K562 (cell line): Measurements from ENCODE around the gene IGF2R. TPM values are rescaled to one million over a fixed set of nuclear protein-coding genes. Genes with fewer than 3 reads are reported as not detected.

ENCODE experiments used
- ATAC-seq: fragments of 200-7000 bp; cut with Tn5 transposase; 3 replicates; pipeline ENCODE4 v1.9.1; 2020; ENCODE audit warnings: moderate library complexity
- BruUV-seq: library from RNA; stranded (reverse); fragments of 400-500 nt; replicated peaks from 2 replicates; lab custom pipeline; 2021; lab: Mats Ljungman, UMichigan
- CTCF ChIA-PET: fragments of 300-600 bp; formaldehyde crosslinking; extraction: SDS; loops from one replicate; lab custom pipeline; 2021; ENCODE audit warnings: low intra/inter-chr PET ratio; lab: Yijun Ruan, JAX
- POLR2A ChIA-PET: fragments of 300-600, 350-650 bp; sonication (Branson Sonifier 250); formaldehyde crosslinking; extraction: SDS; loops from one replicate; lab custom pipeline; 2021; ENCODE audit warnings: antibody characterized with exemption, inconsistent platforms; lab: Yijun Ruan, JAX
- DNase-seq, 4 experiments: peaks; one replicate each; pipeline versions ENCODE4 v3.0.0 to v3.0.0-alpha.2; 2011 to 2018; ENCODE audit warnings: low spot score in 3 of 4, mixed read lengths in 3 of 4; ENCODE audit errors: extremely low read depth in 1 of 4
- FAIRE-seq: peaks from 2 replicates; lab custom pipeline; 2011; peaks lifted over from hg19 to GRCh38; lab: Jason Lieb, UNC
- H2AFZ ChIP-seq: 2 replicates; pipeline ENCODE4 v1.6.0; 2011; ENCODE audit warnings: low read depth, low read length, control low read depth, inconsistent platforms
- H3K27ac ChIP-seq: fragments of 200-600 bp; 3 replicates; pipeline ENCODE4 v1.8.0; 2011; ENCODE audit warnings: low read depth, mild to moderate bottlenecking, control low read depth, inconsistent platforms, low read length, moderate library complexity, mixed read lengths; ENCODE audit errors: extremely low read depth
- H3K27me3 ChIP-seq, 2 experiments: fragments of 300-600 bp in 1 of 2; 2 replicates in 1 of 2; 3 replicates in 1 of 2; pipeline versions ENCODE4 v1.6.0 to v1.8.0; 2011; ENCODE audit warnings: inconsistent platforms in 2 of 2, low read length in 2 of 2, mild to moderate bottlenecking in 1 of 2, mixed read lengths in 1 of 2, moderate library complexity in 1 of 2; ENCODE audit not compliant: control insufficient read depth in 2 of 2, insufficient read depth in 2 of 2
- H3K36me3 ChIP-seq: fragments of 300-600 bp; 3 replicates; pipeline ENCODE4 v1.8.0; 2011; ENCODE audit warnings: mild to moderate bottlenecking, low read length, inconsistent platforms; ENCODE audit not compliant: control insufficient read depth, insufficient read depth
- H3K4me1 ChIP-seq, 2 experiments: fragments of 200-600 bp in 1 of 2; replicated peaks in 1 of 2; 2 replicates in 1 of 2; 3 replicates in 1 of 2; pipeline versions ENCODE4 v1.5.1 to v1.8.0; 2011; ENCODE audit warnings: inconsistent platforms in 2 of 2, low read length in 2 of 2, mild to moderate bottlenecking in 1 of 2, mixed read lengths in 1 of 2, moderate library complexity in 1 of 2; ENCODE audit not compliant: control insufficient read depth in 2 of 2, insufficient read depth in 2 of 2
- H3K4me2 ChIP-seq: 2 replicates; pipeline ENCODE4 v1.6.1; 2011; ENCODE audit warnings: low read length, control low read depth, inconsistent platforms, mixed read lengths; ENCODE audit not compliant: insufficient read depth
- H3K4me3 ChIP-seq: fragments of 200-600 bp; sonication (generic), shearing (Covaris generic); 2 replicates; pipeline ENCODE4 v1.5.1; 2016; ENCODE audit warnings: control low read depth, inconsistent platforms
- H3K79me2 ChIP-seq: fragments of 200-600 bp; 3 replicates; pipeline ENCODE4 v1.8.0; 2011; ENCODE audit warnings: low read length, inconsistent platforms; ENCODE audit not compliant: control insufficient read depth, insufficient read depth
- H3K9ac ChIP-seq, 2 experiments: 2 replicates each; pipeline versions ENCODE4 v1.6.0 to v1.6.1; 2011; ENCODE audit warnings: low read depth in 2 of 2, low read length in 2 of 2, control low read depth in 1 of 2, inconsistent platforms in 1 of 2, mild to moderate bottlenecking in 1 of 2, mixed read lengths in 1 of 2; ENCODE audit not compliant: insufficient read depth in 1 of 2
- H3K9me1 ChIP-seq: one replicate; pipeline ENCODE4 v1.6.0; 2011; ENCODE audit warnings: inconsistent platforms, mild to moderate bottlenecking, low read length, moderate library complexity; ENCODE audit not compliant: control insufficient read depth, insufficient read depth
- H3K9me3 ChIP-seq: replicated peaks from 2 replicates; pipeline ENCODE4 v1.5.1; 2011; ENCODE audit warnings: low read depth, low read length, inconsistent platforms; ENCODE audit not compliant: control insufficient read depth, insufficient read depth
- H4K20me1 ChIP-seq: replicated peaks from 2 replicates; pipeline ENCODE4 v1.6.1; 2011; ENCODE audit warnings: low read length, inconsistent platforms, mixed read lengths; ENCODE audit not compliant: control insufficient read depth, insufficient read depth
- IRF2 ChIP-seq: sonication (generic); formaldehyde crosslinking; IDR thresholded peaks from 2 replicates; pipeline ENCODE4 v1.8.1; 2022; ENCODE audit warnings: mild to moderate bottlenecking, missing genetic modification reagents
- MEIS2 ChIP-seq: fragments of 450-650 bp; IDR thresholded peaks from 2 replicates; pipeline ENCODE4 v1.6.1; 2014; ENCODE audit warnings: mild to moderate bottlenecking; ENCODE audit not compliant: partially characterized antibody
- WGBS: fragments of 100-300 bp; shearing (Covaris generic); methylation state at CpG from one replicate; pipeline ENCODE4 v1.1.6; 2016; ENCODE audit warnings: low coverage, mixed read lengths; ENCODE audit not compliant: insufficient coverage; ENCODE audit errors: missing lambda C conversion rate; 5-methylcytosine and 5-hydroxymethylcytosine counted together
- in situ Hi-C: fragments of 300-500 bp; cut with MboI; formaldehyde crosslinking; loops from 4 replicates; pipeline ENCODE4 v1.15.0; 2018; ENCODE audit warnings: inconsistent platforms, mixed read lengths
- intact Hi-C: fragments of 100-400 bp; cut with micrococcal nuclease; formaldehyde crosslinking; loops from 2 replicates; pipeline ENCODE4 v1.14.2; 2022
- polyA plus RNA-seq, 8 experiments: library from polyadenylated mRNA; depleted of rRNA in 4 of 8; stranded (reverse) in 5 of 8; unstranded in 3 of 8; fragments of >200 nt; fragmentation: Nextera tagmentation in 2 of 8; fragmentation: Illumina TruSeq in 1 of 8; extraction: Ambion mirVana in 2 of 8; extraction: Trizol in 1 of 8; gene quantifications; 2 replicates each; pipeline versions ENCODE4 v1.2.1 to v1.2.3, GENCODE V29; 2011 to 2014; ENCODE audit warnings: inconsistent platforms in 1 of 8, missing spikeins in 1 of 8
- total RNA-seq, 7 experiments: library from RNA; depleted of rRNA in 6 of 7; stranded (reverse); fragments of >200 nt in 6 of 7; fragmentation: Illumina TruSeq in 2 of 7; extraction: Trizol in 2 of 7; gene quantifications; 2 replicates each; pipeline versions ENCODE4 v1.2.1 to v1.2.3, GENCODE V29; 2011 to 2021; ENCODE audit warnings: low replicate concordance in 1 of 7
- TF ChIP-seq, protein P1 (sequence below), 2 experiments: IDR thresholded peaks in 1 of 2; conservative IDR thresholded peaks in 1 of 2; 2 replicates each; pipeline ENCODE4 v1.6.1; 2016; ENCODE audit warnings: low read depth in 2 of 2, mild to moderate bottlenecking in 1 of 2, missing compliant biosample characterization in 1 of 2, missing genetic modification characterization in 1 of 2, moderate library complexity in 1 of 2
- TF ChIP-seq, protein P2 (sequence below): fragments of 450-650 bp; IDR thresholded peaks from 2 replicates; pipeline ENCODE4 v1.6.1; 2016; ENCODE audit warnings: borderline replicate concordance
- TF ChIP-seq, protein P3 (sequence below), 2 experiments: fragments of 450-650 bp; conservative IDR thresholded peaks; 2 replicates each; pipeline ENCODE4 v1.6.1; 2017; ENCODE audit warnings: mild to moderate bottlenecking in 2 of 2, moderate library complexity in 2 of 2
- TF ChIP-seq, protein P4 (sequence below): sonication (generic); formaldehyde crosslinking; IDR thresholded peaks from 2 replicates; pipeline ENCODE4 v1.8.0; 2023; ENCODE audit warnings: missing genetic modification reagents, mild to moderate bottlenecking, borderline replicate concordance

Gene IGF2R
- total and polyA plus RNA-seq, 9 of the 15 experiments (the other 6 are each of a cell fraction or from before 2014, with no cell fraction given) = 3.5 to 92.3 (median 34.5) TPM

DNA sequence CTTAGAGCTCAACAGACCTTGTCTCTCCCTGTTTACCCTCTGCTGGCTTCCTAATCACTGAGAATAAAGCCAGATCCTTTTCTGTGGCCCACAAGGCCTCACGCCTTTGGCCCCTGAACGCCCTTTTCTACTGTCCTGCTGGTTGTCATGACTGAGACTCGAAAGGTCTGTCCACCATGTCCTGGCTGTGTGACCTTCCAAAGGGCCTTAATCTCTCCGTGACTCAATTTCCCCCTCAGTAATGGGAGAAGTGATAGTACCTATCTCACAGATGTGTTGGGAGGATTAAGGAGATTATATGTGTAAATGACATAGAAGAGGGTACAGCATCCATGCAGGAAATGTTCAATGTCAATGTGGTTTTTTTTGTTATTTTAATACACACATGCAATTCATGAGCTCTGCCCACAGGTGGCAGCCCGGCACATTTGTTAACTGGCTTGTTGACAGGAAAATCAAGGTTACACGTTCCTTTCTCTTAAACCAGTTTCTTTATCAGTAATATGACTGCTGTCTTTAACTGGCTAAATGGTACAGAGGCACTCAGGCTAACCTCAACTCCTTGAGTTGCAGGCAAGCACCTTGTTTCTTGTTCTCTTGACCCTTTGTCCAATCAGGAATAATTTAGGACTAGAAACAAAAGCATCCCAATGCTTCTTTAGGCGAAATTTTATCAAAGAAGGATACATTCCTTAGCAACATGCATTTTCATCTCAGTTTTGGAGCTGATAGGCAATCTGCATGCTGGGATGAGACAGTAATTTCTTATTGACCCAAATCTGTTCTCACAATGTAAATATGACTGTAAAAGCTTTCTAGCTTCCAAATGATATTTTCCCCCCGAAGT lies 169.3 kb downstream of the IGF2R start:
- intact Hi-C loops = loop anchor here (1.0 to 5.0 kb wide), 5 partner anchors 22 to 396 kb away; no protein-coding TSS in a partner anchor
- TF ChIP-seq, protein P1, sequence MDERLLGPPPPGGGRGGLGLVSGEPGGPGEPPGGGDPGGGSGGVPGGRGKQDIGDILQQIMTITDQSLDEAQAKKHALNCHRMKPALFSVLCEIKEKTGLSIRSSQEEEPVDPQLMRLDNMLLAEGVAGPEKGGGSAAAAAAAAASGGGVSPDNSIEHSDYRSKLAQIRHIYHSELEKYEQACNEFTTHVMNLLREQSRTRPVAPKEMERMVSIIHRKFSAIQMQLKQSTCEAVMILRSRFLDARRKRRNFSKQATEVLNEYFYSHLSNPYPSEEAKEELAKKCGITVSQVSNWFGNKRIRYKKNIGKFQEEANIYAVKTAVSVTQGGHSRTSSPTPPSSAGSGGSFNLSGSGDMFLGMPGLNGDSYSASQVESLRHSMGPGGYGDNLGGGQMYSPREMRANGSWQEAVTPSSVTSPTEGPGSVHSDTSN (CRISPR knock-in tag; IDR thresholded peaks at IDR 0.05; ENCODE audit: low read depth) = no peak
- TF ChIP-seq, protein P1 (tag; conservative IDR thresholded peaks at IDR 0.05; ENCODE audit: low read depth) = peak; percentile 40
- TF ChIP-seq, protein P2, sequence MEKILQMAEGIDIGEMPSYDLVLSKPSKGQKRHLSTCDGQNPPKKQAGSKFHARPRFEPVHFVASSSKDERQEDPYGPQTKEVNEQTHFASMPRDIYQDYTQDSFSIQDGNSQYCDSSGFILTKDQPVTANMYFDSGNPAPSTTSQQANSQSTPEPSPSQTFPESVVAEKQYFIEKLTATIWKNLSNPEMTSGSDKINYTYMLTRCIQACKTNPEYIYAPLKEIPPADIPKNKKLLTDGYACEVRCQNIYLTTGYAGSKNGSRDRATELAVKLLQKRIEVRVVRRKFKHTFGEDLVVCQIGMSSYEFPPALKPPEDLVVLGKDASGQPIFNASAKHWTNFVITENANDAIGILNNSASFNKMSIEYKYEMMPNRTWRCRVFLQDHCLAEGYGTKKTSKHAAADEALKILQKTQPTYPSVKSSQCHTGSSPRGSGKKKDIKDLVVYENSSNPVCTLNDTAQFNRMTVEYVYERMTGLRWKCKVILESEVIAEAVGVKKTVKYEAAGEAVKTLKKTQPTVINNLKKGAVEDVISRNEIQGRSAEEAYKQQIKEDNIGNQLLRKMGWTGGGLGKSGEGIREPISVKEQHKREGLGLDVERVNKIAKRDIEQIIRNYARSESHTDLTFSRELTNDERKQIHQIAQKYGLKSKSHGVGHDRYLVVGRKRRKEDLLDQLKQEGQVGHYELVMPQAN = no peak
- TF ChIP-seq MEIS2 (peak; percentile 76), IRF2 (no peak)
- TF ChIP-seq, protein P3, sequence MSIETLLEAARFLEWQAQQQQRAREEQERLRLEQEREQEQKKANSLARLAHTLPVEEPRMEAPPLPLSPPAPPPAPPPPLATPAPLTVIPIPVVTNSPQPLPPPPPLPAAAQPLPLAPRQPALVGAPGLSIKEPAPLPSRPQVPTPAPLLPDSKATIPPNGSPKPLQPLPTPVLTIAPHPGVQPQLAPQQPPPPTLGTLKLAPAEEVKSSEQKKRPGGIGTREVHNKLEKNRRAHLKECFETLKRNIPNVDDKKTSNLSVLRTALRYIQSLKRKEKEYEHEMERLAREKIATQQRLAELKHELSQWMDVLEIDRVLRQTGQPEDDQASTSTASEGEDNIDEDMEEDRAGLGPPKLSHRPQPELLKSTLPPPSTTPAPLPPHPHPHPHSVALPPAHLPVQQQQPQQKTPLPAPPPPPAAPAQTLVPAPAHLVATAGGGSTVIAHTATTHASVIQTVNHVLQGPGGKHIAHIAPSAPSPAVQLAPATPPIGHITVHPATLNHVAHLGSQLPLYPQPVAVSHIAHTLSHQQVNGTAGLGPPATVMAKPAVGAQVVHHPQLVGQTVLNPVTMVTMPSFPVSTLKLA (conservative IDR thresholded peaks at IDR 0.05) = peak; percentile 48 to 53; a peak in 3 of 4 replicates
- TF ChIP-seq, protein P4, sequence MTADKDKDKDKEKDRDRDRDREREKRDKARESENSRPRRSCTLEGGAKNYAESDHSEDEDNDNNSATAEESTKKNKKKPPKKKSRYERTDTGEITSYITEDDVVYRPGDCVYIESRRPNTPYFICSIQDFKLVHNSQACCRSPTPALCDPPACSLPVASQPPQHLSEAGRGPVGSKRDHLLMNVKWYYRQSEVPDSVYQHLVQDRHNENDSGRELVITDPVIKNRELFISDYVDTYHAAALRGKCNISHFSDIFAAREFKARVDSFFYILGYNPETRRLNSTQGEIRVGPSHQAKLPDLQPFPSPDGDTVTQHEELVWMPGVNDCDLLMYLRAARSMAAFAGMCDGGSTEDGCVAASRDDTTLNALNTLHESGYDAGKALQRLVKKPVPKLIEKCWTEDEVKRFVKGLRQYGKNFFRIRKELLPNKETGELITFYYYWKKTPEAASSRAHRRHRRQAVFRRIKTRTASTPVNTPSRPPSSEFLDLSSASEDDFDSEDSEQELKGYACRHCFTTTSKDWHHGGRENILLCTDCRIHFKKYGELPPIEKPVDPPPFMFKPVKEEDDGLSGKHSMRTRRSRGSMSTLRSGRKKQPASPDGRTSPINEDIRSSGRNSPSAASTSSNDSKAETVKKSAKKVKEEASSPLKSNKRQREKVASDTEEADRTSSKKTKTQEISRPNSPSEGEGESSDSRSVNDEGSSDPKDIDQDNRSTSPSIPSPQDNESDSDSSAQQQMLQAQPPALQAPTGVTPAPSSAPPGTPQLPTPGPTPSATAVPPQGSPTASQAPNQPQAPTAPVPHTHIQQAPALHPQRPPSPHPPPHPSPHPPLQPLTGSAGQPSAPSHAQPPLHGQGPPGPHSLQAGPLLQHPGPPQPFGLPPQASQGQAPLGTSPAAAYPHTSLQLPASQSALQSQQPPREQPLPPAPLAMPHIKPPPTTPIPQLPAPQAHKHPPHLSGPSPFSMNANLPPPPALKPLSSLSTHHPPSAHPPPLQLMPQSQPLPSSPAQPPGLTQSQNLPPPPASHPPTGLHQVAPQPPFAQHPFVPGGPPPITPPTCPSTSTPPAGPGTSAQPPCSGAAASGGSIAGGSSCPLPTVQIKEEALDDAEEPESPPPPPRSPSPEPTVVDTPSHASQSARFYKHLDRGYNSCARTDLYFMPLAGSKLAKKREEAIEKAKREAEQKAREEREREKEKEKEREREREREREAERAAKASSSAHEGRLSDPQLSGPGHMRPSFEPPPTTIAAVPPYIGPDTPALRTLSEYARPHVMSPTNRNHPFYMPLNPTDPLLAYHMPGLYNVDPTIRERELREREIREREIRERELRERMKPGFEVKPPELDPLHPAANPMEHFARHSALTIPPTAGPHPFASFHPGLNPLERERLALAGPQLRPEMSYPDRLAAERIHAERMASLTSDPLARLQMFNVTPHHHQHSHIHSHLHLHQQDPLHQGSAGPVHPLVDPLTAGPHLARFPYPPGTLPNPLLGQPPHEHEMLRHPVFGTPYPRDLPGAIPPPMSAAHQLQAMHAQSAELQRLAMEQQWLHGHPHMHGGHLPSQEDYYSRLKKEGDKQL (CRISPR knock-in tag) = no peak

More for the DNA sequence above, 169.3 kb downstream of the IGF2R start:
- no peak overlapping the region for H3K9ac ChIP-seq
- POLR2A ChIA-PET = interaction anchor here (0.6 to 1.5 kb wide), 6 partner anchors 14 to 271 kb away, joined by 3 to 5 read pairs (median 3); no protein-coding TSS in a partner anchor
- no peaks in the 10 kb centered on the region for H3K79me2 ChIP-seq
- 0 out of 2 replicates have a peak, but pooled peaks cover 6% of the 10 kb centered on the region for H4K20me1 ChIP-seq
- ATAC-seq = peak; percentile 69
- peak; percentile 95 for FAIRE-seq
- CTCF ChIA-PET = interaction anchor here (0.8 to 2.6 kb wide), 5 partner anchors 9 to 530 kb away, joined by 3 to 18 read pairs (median 4); no protein-coding TSS in a partner anchor
- no peak overlapping the region for H2AFZ ChIP-seq
- H3K9me1 ChIP-seq = no peaks in the 10 kb centered on the region
- no peaks in the 10 kb centered on the region for H3K9me3 ChIP-seq
- peaks cover 0 to 7% of the 10 kb centered on the region in 2 experiments; a peak in 1 of 5 replicates for H3K4me1 ChIP-seq
- DNase-seq = peak; percentile 60 to 73 (median 64)
- in situ Hi-C loops = no loop called here
- no TSS peak for BruUV-seq
- no peak overlapping the region for H3K4me3 ChIP-seq
- peaks cover 27 to 57% of the 10 kb centered on the region in 2 experiments for H3K27me3 ChIP-seq
- no peak overlapping the region for H3K4me2 ChIP-seq
- 6% methylated on average over 8 of the region's 8 CpGs for WGBS
- H3K36me3 ChIP-seq = no peaks in the 10 kb centered on the region
- no peak overlapping the region for H3K27ac ChIP-seq
